Measurements from ENCODE around the gene ITSN1.

GRCh38 chr21:33948951-33949444 is 306.7 kb downstream of the ITSN1 start:
- TF ChIP-seq EZH2 (IDR thresholded peaks at IDR 0.05; ENCODE audit: borderline replicate concordance, insufficient read depth, low read length, poor library complexity, severe bottlenecking): no peak
- TF ChIP-seq CTCF (IDR thresholded peaks at IDR 0.05; ENCODE audit: poor library complexity, severe bottlenecking): no peak
- no peak for TF ChIP-seq EP300 (conservative IDR thresholded peaks at IDR 0.05; ENCODE audit: poor library complexity, severe bottlenecking)
- TF ChIP-seq REST (IDR thresholded peaks at IDR 0.05; ENCODE audit: borderline replicate concordance): no peak
- no peak for TF ChIP-seq POLR2AphosphoS5 (IDR thresholded peaks at IDR 0.05)
